Measurements from ENCODE around the gene DIP2A. TPM values are rescaled to one million over a fixed set of nuclear protein-coding genes. Genes with fewer than 3 reads are reported as not detected.

The DIP2A gene
- total RNA-seq, 2 donors from 2014 or later: 44.2 to 82.2 TPM

- H3K27me3 ChIP-seq (replicated peaks; ENCODE audit: insufficient read depth): no peaks in the 10 kb centered on the region
- H3K27ac ChIP-seq: no peak overlapping the region
- H3K36me3 ChIP-seq: no peaks in the 10 kb centered on the region
- H3K4me3 ChIP-seq: no peak overlapping the region
- no peaks in the 10 kb centered on the region for H3K4me1 ChIP-seq (replicated peaks)
- TF ChIP-seq POLR2AphosphoS5 (IDR thresholded peaks at IDR 0.05) (no peak), CTCF (IDR thresholded peaks at IDR 0.05) (no peak)
- WGBS: 69% methylated on average over 6 of the region's 6 CpGs
- intact Hi-C loops (cut with DNase I): no loop called here
- no peaks in the 10 kb centered on the region for H3K9me3 ChIP-seq
- no peak for DNase-seq (ENCODE audit: low spot score)
These were observed 9.6 kb downstream of the DIP2A start for GRCh38 chr21:46468108-46468774.

- no peak for TF ChIP-seq POLR2A (IDR thresholded peaks at IDR 0.05)
These were observed 10.6 kb downstream of the DIP2A start for GRCh38 chr21:46469275-46469674.

GRCh38 chr21:46471514-46471913, 12.8 kb downstream of the DIP2A start:
- intact Hi-C loops (cut with DNase I): no loop called here
- H3K4me3 ChIP-seq: no peak overlapping the region
- no peak overlapping the region for H3K27ac ChIP-seq
- no peaks in the 10 kb centered on the region for H3K36me3 ChIP-seq
- no peak for DNase-seq (ENCODE audit: low spot score)
- no peak for TF ChIP-seq POLR2AphosphoS5 (IDR thresholded peaks at IDR 0.05)
- TF ChIP-seq POLR2A (IDR thresholded peaks at IDR 0.05): no peak
- no peak for TF ChIP-seq CTCF (IDR thresholded peaks at IDR 0.05)
- H3K27me3 ChIP-seq (replicated peaks; ENCODE audit: insufficient read depth): no peaks in the 10 kb centered on the region
- H3K9me3 ChIP-seq: no peaks in the 10 kb centered on the region
- 97% methylated on average over 1 of the region's 1 CpG for WGBS
- no peaks in the 10 kb centered on the region for H3K4me1 ChIP-seq (replicated peaks)

More at GRCh38 chr21:46469275-46469674, 10.6 kb downstream of the DIP2A start:
- intact Hi-C loops (cut with DNase I): no loop called here
- H3K27ac ChIP-seq: no peak overlapping the region
- H3K4me1 ChIP-seq (replicated peaks): no peaks in the 10 kb centered on the region
- WGBS: 93% methylated on average over 3 of the region's 3 CpGs
- no peaks in the 10 kb centered on the region for H3K9me3 ChIP-seq
- no peaks in the 10 kb centered on the region for H3K27me3 ChIP-seq (replicated peaks; ENCODE audit: insufficient read depth)
- no peak for DNase-seq (ENCODE audit: low spot score)
- no peak overlapping the region for H3K4me3 ChIP-seq
- no peaks in the 10 kb centered on the region for H3K36me3 ChIP-seq

GRCh38 chr21:46472246-46472645, 13.6 kb downstream of the DIP2A start:
- 80% methylated on average over 6 of the region's 6 CpGs for WGBS
- no peaks in the 10 kb centered on the region for H3K27me3 ChIP-seq (replicated peaks; ENCODE audit: insufficient read depth)
- DNase-seq (ENCODE audit: low spot score): no peak
- H3K36me3 ChIP-seq: no peaks in the 10 kb centered on the region
- H3K9me3 ChIP-seq: no peaks in the 10 kb centered on the region
- intact Hi-C loops (cut with DNase I): no loop called here
- H3K4me1 ChIP-seq (replicated peaks): no peaks in the 10 kb centered on the region
- H3K4me3 ChIP-seq: no peak overlapping the region
- no peak overlapping the region for H3K27ac ChIP-seq
- TF ChIP-seq POLR2AphosphoS5 (IDR thresholded peaks at IDR 0.05) (no peak), POLR2A (IDR thresholded peaks at IDR 0.05) (no peak), CTCF (IDR thresholded peaks at IDR 0.05) (no peak)

GRCh38 chr21:46474382-46474781, 15.7 kb downstream of the DIP2A start:
- no peak for TF ChIP-seq CTCF (IDR thresholded peaks at IDR 0.05)
- no peak for TF ChIP-seq POLR2A (IDR thresholded peaks at IDR 0.05)
- TF ChIP-seq POLR2AphosphoS5 (IDR thresholded peaks at IDR 0.05): no peak
- WGBS: 97% methylated on average over 2 of the region's 2 CpGs
- Histone ChIP-seq H3K36me3 (no peaks in the 10 kb centered on the region), H3K4me3 (no peak overlapping the region), H3K9me3 (no peaks in the 10 kb centered on the region), H3K27me3 (replicated peaks; ENCODE audit: insufficient read depth) (no peaks in the 10 kb centered on the region), H3K27ac (no peak overlapping the region), H3K4me1 (replicated peaks) (no peaks in the 10 kb centered on the region)
- no peak for DNase-seq (ENCODE audit: low spot score)
- intact Hi-C loops (cut with DNase I): no loop called here
